WTC11 (cell line): ENCODE results near the gene ATP8B3. TPM values are rescaled to one million over a fixed set of nuclear protein-coding genes. Genes with fewer than 3 reads are reported as not detected.
A peak's percentile ranks its signal among the peaks of the same experiment; 100 is the strongest.

Experiments used
- ATAC-seq: fragments of 200-7000 bp; cut with Tn5 transposase; 2 replicates; pipeline ENCODE4 v1.10.0; 2021; ENCODE audit warnings: mild to moderate bottlenecking, moderate library complexity
- CTCF ChIA-PET: fragments of 300-600 bp; sonication (Branson Sonifier 250); formaldehyde crosslinking; loops from one replicate; lab custom pipeline; 2021; ENCODE audit warnings: antibody characterized with exemption; lab: Charles Lee
- POLR2A ChIA-PET: fragments of 350-600 bp; sonication (Branson Sonifier 250); formaldehyde crosslinking; loops from one replicate; lab custom pipeline; 2021; ENCODE audit warnings: antibody characterized with exemption; lab: Charles Lee
- DNase-seq: peaks from one replicate; pipeline ENCODE4 v3.0.0; 2021; ENCODE audit warnings: low spot score
- H3K27ac Mint-ChIP-seq: 2 replicates; pipeline ENCODE4 v1.8.0; 2021; ENCODE audit warnings: mixed read lengths
- H3K27me3 Mint-ChIP-seq: 2 replicates; pipeline ENCODE4 v1.8.0; 2021; ENCODE audit warnings: low read depth, mild to moderate bottlenecking, moderate library complexity, mixed read lengths
- H3K36me3 Mint-ChIP-seq: 2 replicates; pipeline ENCODE4 v1.8.0; 2021; ENCODE audit warnings: mixed read lengths
- H3K4me1 Mint-ChIP-seq: 2 replicates; pipeline ENCODE4 v1.8.0; 2022; ENCODE audit warnings: mixed read lengths
- H3K4me3 Mint-ChIP-seq: 2 replicates; pipeline ENCODE4 v1.8.0; 2021; ENCODE audit warnings: mild to moderate bottlenecking, moderate library complexity, mixed read lengths
- H3K9me3 Mint-ChIP-seq: 2 replicates; pipeline ENCODE4 v1.8.0; 2021; ENCODE audit warnings: mixed read lengths
- ATF1 ChIP-seq: sonication (generic); formaldehyde crosslinking; IDR thresholded peaks from 2 replicates; pipeline ENCODE4 v1.8.1; 2023; ENCODE audit warnings: mild to moderate bottlenecking, moderate library complexity, missing genetic modification reagents
- CBFB ChIP-seq: sonication (generic); formaldehyde crosslinking; IDR thresholded peaks from 2 replicates; pipeline ENCODE4 v1.8.1; 2022; ENCODE audit warnings: mild to moderate bottlenecking, low read depth, missing genetic modification reagents
- CTCF ChIP-seq: fragments of 200-600 bp; IDR thresholded peaks from 2 replicates; pipeline ENCODE4 v1.8.0; 2022; ENCODE audit warnings: antibody characterized with exemption
- EMX1 ChIP-seq: fragments of 250-450 bp; sonication (Bioruptor Pico); IDR thresholded peaks from 2 replicates; pipeline ENCODE4 v1.8.0; 2021; ENCODE audit warnings: mild to moderate bottlenecking
- FOXK1 ChIP-seq: sonication (generic); formaldehyde crosslinking; IDR thresholded peaks from 2 replicates; pipeline ENCODE4 v1.8.0; 2022; ENCODE audit warnings: mild to moderate bottlenecking, moderate library complexity, missing genetic modification reagents
- FOXP4 ChIP-seq: sonication (generic); formaldehyde crosslinking; IDR thresholded peaks from 2 replicates; pipeline ENCODE4 v1.8.0; 2022; ENCODE audit warnings: mild to moderate bottlenecking, missing genetic modification reagents
- PRDM15 ChIP-seq: sonication (generic); formaldehyde crosslinking; IDR thresholded peaks from 2 replicates; pipeline ENCODE4 v1.8.0; 2022; ENCODE audit warnings: missing genetic modification reagents
- PRRX2 ChIP-seq: fragments of 250-450 bp; sonication (Bioruptor Pico); IDR thresholded peaks from 2 replicates; pipeline ENCODE4 v1.8.0; 2021; ENCODE audit warnings: mild to moderate bottlenecking
- SP1 ChIP-seq: sonication (generic); formaldehyde crosslinking; conservative IDR thresholded peaks from 2 replicates; pipeline ENCODE4 v1.8.1; 2022; ENCODE audit warnings: missing genetic modification reagents
- ZNF232 ChIP-seq: sonication (generic); formaldehyde crosslinking; IDR thresholded peaks from 2 replicates; pipeline ENCODE4 v1.8.0; 2022; ENCODE audit warnings: mild to moderate bottlenecking, missing genetic modification reagents
- total RNA-seq: library from RNA; stranded (reverse); gene quantifications from 3 replicates; pipeline ENCODE4 v1.2.3, GENCODE V29; 2021
- TF ChIP-seq, protein P1 (sequence below): sonication (generic); formaldehyde crosslinking; IDR thresholded peaks from 2 replicates; pipeline ENCODE4 v1.8.1; 2022; ENCODE audit warnings: missing genetic modification reagents, borderline replicate concordance
- TF ChIP-seq, protein P2 (sequence below): sonication (generic); formaldehyde crosslinking; IDR thresholded peaks from 2 replicates; pipeline ENCODE4 v1.8.0; 2022; ENCODE audit warnings: mild to moderate bottlenecking, missing genetic modification reagents
- TF ChIP-seq, protein P3 (sequence below): fragments of 250-450 bp; sonication (Bioruptor Pico); IDR thresholded peaks from 2 replicates; pipeline ENCODE4 v1.9.0; 2021; ENCODE audit warnings: moderate library complexity, mild to moderate bottlenecking, inconsistent platforms, borderline replicate concordance
- TF ChIP-seq, protein P4 (sequence below): sonication (generic); formaldehyde crosslinking; IDR thresholded peaks from 2 replicates; pipeline ENCODE4 v1.8.1; 2023; ENCODE audit warnings: mild to moderate bottlenecking, moderate library complexity, missing genetic modification reagents

The ATP8B3 gene
- total RNA-seq, 1 experiment from 2014 or later, result 5.5 TPM

DNA sequence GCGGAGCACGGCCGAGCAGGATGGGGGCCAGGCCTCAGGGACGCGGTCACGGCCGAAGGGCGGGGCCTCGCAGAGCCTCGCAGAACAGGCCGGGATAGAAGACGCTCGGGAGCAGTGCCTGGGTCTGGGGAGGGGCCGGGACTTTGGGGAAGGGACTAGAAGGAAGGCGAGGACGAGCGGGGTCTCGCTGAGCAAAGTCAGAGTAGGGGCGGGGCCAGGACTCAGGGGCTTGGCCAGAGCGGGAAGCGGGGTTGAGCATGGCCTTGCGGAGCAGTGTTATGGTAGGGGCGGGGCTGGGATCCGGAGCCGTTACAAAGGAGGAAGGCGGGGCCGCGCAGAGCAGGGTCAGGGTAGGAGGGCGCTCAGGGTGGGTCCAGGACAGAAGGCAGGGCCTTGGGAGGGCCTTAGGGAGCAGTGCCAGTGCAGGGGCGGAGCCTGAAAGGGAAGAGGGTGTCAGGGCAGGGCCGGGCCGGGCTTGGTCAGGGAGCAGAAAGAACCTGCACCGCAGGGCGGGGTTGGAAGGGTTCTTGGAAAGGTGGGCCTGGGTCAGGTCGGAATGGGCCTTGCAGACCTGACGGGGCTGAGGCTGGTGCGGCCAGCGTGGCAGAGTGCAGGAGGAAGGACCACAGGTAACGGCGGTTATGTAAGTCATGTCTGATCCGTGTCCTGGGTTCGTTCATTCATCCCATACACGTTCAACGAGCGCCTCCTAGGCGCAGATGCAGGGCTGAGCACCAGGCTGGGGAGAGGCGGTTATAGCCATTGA, 533 bp upstream of the ATP8B3 start:
- Mint-ChIP-seq H3K36me3 (no peaks in the 10 kb centered on the region), H3K27ac (peak overlapping the region; percentile 95), H3K4me1 (peaks cover 5% of the 10 kb centered on the region; the same call in 1 of the 2 replicates), H3K9me3 (no peaks in the 10 kb centered on the region), H3K4me3 (peak overlapping the region; percentile 87), H3K27me3 (peaks cover 4% of the 10 kb centered on the region)
- TF ChIP-seq PRRX2 (CRISPR knock-in tag) (no peak), EMX1 (CRISPR knock-in tag) (no peak), FOXP4 (CRISPR knock-in tag) (peak; percentile 53; the same call in 1 of the 2 replicates), CTCF (peak; percentile 43; the same call in 1 of the 2 replicates), ZNF232 (no peak), ATF1 (CRISPR knock-in tag) (no peak), FOXK1 (CRISPR knock-in tag) (peak; percentile 18; the same call in 1 of the 2 replicates), PRDM15 (CRISPR knock-in tag) (peak; percentile 36; the same call in 1 of the 2 replicates), SP1 (CRISPR knock-in tag) (peak; percentile 53; the same call in 1 of the 2 replicates), CBFB (CRISPR knock-in tag) (no peak)
- TF ChIP-seq, protein P1, sequence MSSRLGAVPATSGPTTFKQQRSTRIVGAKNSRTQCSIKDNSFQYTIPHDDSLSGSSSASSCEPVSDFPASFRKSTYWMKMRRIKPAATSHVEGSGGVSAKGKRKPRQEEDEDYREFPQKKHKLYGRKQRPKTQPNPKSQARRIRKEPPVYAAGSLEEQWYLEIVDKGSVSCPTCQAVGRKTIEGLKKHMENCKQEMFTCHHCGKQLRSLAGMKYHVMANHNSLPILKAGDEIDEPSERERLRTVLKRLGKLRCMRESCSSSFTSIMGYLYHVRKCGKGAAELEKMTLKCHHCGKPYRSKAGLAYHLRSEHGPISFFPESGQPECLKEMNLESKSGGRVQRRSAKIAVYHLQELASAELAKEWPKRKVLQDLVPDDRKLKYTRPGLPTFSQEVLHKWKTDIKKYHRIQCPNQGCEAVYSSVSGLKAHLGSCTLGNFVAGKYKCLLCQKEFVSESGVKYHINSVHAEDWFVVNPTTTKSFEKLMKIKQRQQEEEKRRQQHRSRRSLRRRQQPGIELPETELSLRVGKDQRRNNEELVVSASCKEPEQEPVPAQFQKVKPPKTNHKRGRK (CRISPR knock-in tag), result no peak
- TF ChIP-seq, protein P2, sequence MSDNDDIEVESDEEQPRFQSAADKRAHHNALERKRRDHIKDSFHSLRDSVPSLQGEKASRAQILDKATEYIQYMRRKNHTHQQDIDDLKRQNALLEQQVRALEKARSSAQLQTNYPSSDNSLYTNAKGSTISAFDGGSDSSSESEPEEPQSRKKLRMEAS (CRISPR knock-in tag), result peak; percentile 42; the same call in 1 of the 2 replicates
- TF ChIP-seq, protein P3, sequence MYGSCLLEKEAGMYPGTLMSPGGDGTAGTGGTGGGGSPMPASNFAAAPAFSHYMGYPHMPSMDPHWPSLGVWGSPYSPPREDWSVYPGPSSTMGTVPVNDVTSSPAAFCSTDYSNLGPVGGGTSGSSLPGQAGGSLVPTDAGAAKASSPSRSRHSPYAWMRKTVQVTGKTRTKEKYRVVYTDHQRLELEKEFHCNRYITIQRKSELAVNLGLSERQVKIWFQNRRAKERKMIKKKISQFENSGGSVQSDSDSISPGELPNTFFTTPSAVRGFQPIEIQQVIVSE, result no peak
- TF ChIP-seq, protein P4, sequence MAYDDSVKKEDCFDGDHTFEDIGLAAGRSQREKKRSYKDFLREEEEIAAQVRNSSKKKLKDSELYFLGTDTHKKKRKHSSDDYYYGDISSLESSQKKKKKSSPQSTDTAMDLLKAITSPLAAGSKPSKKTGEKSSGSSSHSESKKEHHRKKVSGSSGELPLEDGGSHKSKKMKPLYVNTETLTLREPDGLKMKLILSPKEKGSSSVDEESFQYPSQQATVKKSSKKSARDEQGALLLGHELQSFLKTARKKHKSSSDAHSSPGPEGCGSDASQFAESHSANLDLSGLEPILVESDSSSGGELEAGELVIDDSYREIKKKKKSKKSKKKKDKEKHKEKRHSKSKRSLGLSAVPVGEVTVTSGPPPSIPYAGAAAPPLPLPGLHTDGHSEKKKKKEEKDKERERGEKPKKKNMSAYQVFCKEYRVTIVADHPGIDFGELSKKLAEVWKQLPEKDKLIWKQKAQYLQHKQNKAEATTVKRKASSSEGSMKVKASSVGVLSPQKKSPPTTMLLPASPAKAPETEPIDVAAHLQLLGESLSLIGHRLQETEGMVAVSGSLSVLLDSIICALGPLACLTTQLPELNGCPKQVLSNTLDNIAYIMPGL (CRISPR knock-in tag), result peak; percentile 60; the same call in 1 of the 2 replicates
- DNase-seq, result peak; percentile 97
- ATAC-seq, result peak; percentile 88
- ChIA-PET POLR2A (no interaction called here), CTCF (interaction anchor here (1.0 to 4.0 kb wide), 5 partner anchors 13 to 44 kb away, joined by 3 to 45 read pairs (median 4); no protein-coding TSS in a partner anchor)
